Smooth muscle cell of the brain vasculature (primary cell): Measurements from ENCODE around the gene SASS6.

Experiments
- DNase-seq: peaks from one replicate; pipeline ENCODE4 v3.0.0-alpha.2; 2012; ENCODE audit warnings: low read depth, low spot score

SASS6 gene

GRCh38 chr1:100109554-100110066, 23.1 kb downstream of the SASS6 start:
- no peak for DNase-seq

GRCh38 chr1:100107696-100108095, 25.0 kb downstream of the SASS6 start:
- DNase-seq, result no peak

DNA sequence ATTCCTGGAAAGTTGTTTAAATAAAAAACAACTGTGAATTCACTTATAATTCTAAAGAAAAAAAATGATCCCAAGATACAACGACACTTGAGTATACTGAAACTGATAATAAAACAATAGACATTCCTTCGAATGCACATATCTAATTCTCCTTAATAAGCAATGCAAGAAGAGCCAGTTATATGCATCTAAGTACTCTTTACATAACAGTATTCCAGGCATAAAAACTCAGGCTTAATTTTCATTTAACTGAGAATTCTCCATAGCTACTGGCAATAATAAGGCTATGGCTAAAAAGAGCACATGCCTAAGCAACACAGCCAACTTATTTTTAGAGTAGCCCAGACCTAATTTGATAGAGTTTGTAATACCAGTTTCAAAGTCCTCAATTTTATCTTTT, 31.2 kb downstream of the SASS6 start:
- DNase-seq, result no peak

GRCh38 chr1:100100202-100100601, 32.5 kb downstream of the SASS6 start:
- no peak for DNase-seq

DNA sequence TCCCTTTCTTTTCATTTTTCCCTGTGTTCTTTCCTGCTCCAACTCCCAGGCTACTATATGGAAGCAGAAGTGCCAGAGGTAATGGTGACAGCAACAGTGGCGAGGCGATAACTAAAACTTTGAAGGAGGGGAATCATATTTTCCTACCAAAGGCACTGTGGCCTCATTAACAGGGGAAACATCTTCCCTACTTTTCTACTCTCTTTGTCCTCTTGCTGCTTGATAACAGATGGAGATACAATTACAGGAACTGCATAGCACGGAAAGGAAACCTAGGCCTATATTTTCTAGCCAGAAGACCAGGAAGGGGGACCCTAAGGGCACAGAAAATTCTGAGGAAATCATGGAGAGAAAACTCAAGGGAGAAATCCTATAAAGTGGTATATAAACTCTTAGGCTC, 42.3 kb downstream of the SASS6 start:
- no peak for DNase-seq

DNA sequence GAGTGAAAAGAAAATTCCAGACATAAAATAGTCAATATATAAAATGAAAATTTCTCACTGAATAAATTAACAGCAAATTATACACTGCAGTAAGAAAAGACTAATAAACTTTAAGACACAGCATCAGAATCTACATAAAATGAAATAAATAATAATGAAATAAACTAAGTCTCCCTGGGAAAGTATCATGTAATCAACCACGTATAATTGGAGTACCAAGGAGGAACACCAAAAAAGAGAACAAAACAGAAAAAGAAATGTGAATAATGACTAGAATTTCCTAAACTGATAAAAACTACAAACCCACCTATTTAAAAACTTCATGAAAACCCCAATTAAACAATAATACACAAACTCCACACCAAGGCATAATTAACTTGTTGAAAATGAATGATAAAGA, 43.6 kb downstream of the SASS6 start:
- no peak for DNase-seq

DNA sequence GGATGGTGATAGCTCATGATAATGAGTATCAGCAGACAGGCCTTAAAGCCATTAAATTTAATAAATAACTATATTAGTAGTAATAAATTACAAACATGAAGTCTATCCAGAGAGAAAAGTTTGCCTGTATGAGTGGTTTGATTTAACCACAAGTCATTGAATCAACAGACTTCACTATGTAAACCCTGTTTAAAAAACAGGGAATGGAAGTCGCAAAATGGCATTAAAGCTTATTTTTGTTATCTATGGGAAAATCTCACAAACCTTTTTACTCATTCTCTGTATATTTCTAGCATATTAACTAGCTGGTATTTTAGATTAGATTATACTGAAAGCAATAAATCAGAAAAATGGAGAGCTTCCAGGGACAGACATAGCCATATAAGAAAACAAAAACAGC, 45.3 kb downstream of the SASS6 start:
- DNase-seq, result no peak

GRCh38 chr1:100080331-100080730, 52.4 kb downstream of the SASS6 start:
- DNase-seq, result no peak

- peak; percentile 24 for DNase-seq
Observed at GRCh38 chr1:100077531-100077930, 55.2 kb downstream of the SASS6 start.

GRCh38 chr1:100076744-100077143, 56.0 kb downstream of the SASS6 start:
- no peak for DNase-seq

- no peak for DNase-seq
Observed at GRCh38 chr1:100076319-100076718, 56.4 kb downstream of the SASS6 start.

DNA sequence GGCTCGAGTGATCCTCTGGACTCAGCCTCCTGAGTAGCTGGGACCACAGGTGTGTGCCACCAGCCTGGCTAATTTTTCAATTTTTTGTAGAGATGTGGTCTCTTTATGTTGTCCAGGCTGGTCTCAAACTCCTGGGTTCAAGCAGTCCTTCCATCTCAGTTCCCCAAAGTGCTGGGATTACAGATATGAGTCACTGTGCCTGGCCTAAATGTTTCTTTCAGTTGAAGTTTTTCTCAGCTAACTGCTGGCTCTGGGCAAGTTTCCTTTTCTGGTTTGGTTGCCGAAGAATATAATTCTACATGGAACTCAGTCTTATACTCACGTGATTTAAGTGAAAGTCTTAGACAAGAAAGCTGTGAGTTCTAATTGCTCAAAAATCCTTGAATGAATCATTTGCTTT, 57.0 kb downstream of the SASS6 start:
- no peak for DNase-seq

- no peak for DNase-seq
Observed at GRCh38 chr1:100074604-100075395, 57.9 kb downstream of the SASS6 start.

DNA sequence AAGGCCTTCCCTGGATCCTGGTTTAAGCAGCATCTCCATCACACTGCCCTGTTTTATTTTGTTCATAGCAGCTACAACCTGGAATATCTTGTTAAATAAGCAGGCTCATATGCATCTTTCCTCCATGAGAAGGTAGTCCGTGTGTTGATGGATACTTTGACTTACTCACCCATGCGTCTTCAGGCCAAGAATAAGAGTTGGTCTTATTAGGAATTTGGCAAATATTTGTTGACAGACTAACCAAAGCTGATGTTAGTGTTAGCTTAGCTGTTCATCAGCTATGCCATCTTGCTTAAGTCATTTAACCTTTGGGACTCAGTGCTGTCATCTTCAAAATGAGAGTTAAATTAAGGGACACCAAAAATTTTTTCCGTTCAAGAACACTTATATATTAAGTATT, 59.2 kb downstream of the SASS6 start:
- no peak for DNase-seq

- DNase-seq, result no peak
Observed at GRCh38 chr1:100070201-100070939, 62.4 kb downstream of the SASS6 start.

GRCh38 chr1:100065969-100066227, 66.8 kb downstream of the SASS6 start:
- no peak for DNase-seq

GRCh38 chr1:100065183-100065968, 67.4 kb downstream of the SASS6 start:
- no peak for DNase-seq

GRCh38 chr1:100061681-100062080, 71.0 kb downstream of the SASS6 start:
- no peak for DNase-seq

GRCh38 chr1:100053727-100054126, 79.0 kb downstream of the SASS6 start:
- DNase-seq, result no peak

DNA sequence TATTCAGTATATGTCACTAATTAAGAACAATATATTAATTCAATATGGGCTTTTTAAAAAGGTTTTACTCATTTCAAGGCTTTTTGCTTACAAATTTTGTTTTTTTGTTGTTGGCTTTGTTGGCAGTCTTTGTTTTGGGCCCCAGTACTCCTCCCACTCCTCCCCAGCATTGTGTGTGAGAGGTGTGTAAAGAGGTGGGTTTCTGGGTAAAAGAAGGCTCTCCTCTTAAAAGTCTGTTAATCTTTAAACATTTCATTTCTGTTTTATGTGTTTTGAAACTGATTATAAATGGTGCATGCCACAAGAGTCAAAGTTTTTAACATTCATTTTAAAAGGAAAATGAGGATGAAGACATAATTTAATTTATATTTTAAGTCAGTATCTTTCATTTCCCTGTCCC, 79.6 kb downstream of the SASS6 start:
- DNase-seq, result no peak

GRCh38 chr1:100051893-100052292, 80.8 kb downstream of the SASS6 start:
- no peak for DNase-seq

DNA sequence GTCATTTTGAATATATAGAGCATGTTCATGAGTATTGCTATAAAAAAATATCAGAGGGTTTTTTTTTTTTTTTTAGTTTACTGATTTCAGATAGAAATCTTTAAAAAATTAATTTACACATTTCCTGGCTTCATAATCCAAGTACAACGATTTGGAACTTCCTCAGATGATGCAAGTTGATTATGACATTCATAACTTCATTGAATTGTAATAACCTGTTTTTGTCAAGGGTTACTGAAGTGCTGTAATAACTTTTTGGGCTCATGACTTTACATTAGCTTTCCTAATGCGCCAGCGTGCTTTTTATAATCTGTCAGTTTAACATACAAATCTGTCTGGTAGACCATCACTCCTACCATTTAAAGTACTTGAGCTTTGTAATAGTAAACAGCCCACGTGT, 81.3 kb downstream of the SASS6 start:
- DNase-seq, result no peak
